BJ (cell line): ENCODE measurements around the gene NFATC1. TPM values are rescaled to one million over a fixed set of nuclear protein-coding genes. Genes with fewer than 3 reads are reported as not detected.

ENCODE experiments used
- CTCF ChIA-PET: fragments of 350-600 bp; formaldehyde crosslinking; extraction: SDS; loops from one replicate; lab custom pipeline; 2021; ENCODE audit warnings: antibody characterized with exemption, inconsistent platforms; lab: Yijun Ruan, JAX
- POLR2A ChIA-PET: fragments of 300-600 bp; sonication (Branson Sonifier 250); formaldehyde crosslinking; extraction: SDS; loops from one replicate; lab custom pipeline; 2021; ENCODE audit warnings: antibody characterized with exemption; lab: Charles Lee
- DNase-seq: peaks from one replicate; pipeline ENCODE4 v3.0.0-alpha.2; 2011; ENCODE audit warnings: low read depth
- H3K27me3 ChIP-seq: 2 replicates; pipeline ENCODE4 v1.6.0; 2011; ENCODE audit warnings: low read length; ENCODE audit not compliant: control insufficient read depth, insufficient read depth
- H3K36me3 ChIP-seq: 2 replicates; pipeline ENCODE4 v1.5.1; 2011; ENCODE audit warnings: low read length; ENCODE audit not compliant: control insufficient read depth, insufficient read depth
- H3K4me3 ChIP-seq: 2 replicates; pipeline ENCODE4 v1.5.1; 2011; ENCODE audit warnings: low read depth, mild to moderate bottlenecking, control low read depth, low read length
- polyA plus RNA-seq: library from polyadenylated mRNA; depleted of rRNA; stranded (reverse); fragments of >200 nt; gene quantifications from 2 replicates; pipeline ENCODE4 v1.2.3, GENCODE V29; 2011
- TF ChIP-seq, protein P1 (sequence below): IDR thresholded peaks from 2 replicates; pipeline ENCODE4 v1.5.1; 2011; ENCODE audit warnings: low read depth, mild to moderate bottlenecking, control low read depth, inconsistent platforms, low read length, moderate library complexity; ENCODE audit not compliant: insufficient read depth

The NFATC1 gene
- polyA plus RNA-seq, 1 experiment, result 1.2 TPM

- ChIA-PET CTCF (interaction anchor here (1.1 to 9.9 kb wide), 5 partner anchors 11 to 149 kb away, joined by 4 to 190 read pairs (median 13); no protein-coding TSS in a partner anchor), POLR2A (no interaction called here)
- Histone ChIP-seq H3K36me3 (no peaks in the 10 kb centered on the region), H3K27me3 (peaks cover 10% of the 10 kb centered on the region), H3K4me3 (no peak overlapping the region)
- no peak for DNase-seq
- TF ChIP-seq, protein P1, sequence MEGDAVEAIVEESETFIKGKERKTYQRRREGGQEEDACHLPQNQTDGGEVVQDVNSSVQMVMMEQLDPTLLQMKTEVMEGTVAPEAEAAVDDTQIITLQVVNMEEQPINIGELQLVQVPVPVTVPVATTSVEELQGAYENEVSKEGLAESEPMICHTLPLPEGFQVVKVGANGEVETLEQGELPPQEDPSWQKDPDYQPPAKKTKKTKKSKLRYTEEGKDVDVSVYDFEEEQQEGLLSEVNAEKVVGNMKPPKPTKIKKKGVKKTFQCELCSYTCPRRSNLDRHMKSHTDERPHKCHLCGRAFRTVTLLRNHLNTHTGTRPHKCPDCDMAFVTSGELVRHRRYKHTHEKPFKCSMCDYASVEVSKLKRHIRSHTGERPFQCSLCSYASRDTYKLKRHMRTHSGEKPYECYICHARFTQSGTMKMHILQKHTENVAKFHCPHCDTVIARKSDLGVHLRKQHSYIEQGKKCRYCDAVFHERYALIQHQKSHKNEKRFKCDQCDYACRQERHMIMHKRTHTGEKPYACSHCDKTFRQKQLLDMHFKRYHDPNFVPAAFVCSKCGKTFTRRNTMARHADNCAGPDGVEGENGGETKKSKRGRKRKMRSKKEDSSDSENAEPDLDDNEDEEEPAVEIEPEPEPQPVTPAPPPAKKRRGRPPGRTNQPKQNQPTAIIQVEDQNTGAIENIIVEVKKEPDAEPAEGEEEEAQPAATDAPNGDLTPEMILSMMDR, result no peak
Observed at GRCh38 chr18:79528316-79528695, 132.6 kb downstream of the NFATC1 start.

GRCh38 chr18:79528846-79529245 is 133.1 kb downstream of the NFATC1 start:
- TF ChIP-seq, protein P1, result peak; percentile 90
- H3K36me3 ChIP-seq, result no peaks in the 10 kb centered on the region
- H3K27me3 ChIP-seq, result peaks cover 11% of the 10 kb centered on the region
- CTCF ChIA-PET, result interaction anchor here (1.2 to 9.9 kb wide), 7 partner anchors 10 to 149 kb away, joined by 4 to 190 read pairs (median 7); no protein-coding TSS in a partner anchor
- POLR2A ChIA-PET, result no interaction called here
- peak; percentile 5 for DNase-seq
- H3K4me3 ChIP-seq, result no peak overlapping the region

- Histone ChIP-seq H3K36me3 (no peaks in the 10 kb centered on the region), H3K27me3 (peaks cover 14% of the 10 kb centered on the region), H3K4me3 (no peak overlapping the region)
- TF ChIP-seq, protein P1, result no peak
- no peak for DNase-seq
- POLR2A ChIA-PET, result no interaction called here
- CTCF ChIA-PET, result interaction anchor here (1.0 to 9.9 kb wide), 9 partner anchors 10 to 150 kb away, joined by 3 to 190 read pairs (median 7); no protein-coding TSS in a partner anchor
Observed at GRCh38 chr18:79529296-79529695, 133.6 kb downstream of the NFATC1 start.

DNA sequence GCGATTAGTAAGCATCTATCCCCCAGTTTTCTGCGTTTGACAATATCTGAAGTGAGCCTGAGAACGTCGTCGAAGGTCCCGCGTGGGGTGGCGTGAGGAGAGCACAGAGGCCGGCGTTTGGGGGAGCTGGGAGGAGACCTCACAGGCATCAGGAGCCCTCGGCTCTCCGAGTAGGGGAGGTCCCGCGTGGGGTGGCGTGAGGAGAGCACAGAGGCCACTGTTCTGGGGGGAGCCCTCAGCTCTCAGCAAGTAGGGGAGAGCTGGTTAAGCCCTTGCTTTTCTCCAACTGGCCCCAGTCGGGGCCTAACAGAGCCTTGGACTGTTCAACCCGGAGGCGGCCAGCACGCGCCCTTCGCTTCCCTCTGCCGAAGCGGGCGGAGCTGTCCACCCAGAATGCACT is 134.3 kb downstream of the NFATC1 start:
- ChIA-PET CTCF (interaction anchor here (1.0 to 9.9 kb wide), 11 partner anchors 9 to 150 kb away, joined by 3 to 190 read pairs (median 6); no protein-coding TSS in a partner anchor), POLR2A (no interaction called here)
- TF ChIP-seq, protein P1, result no peak
- DNase-seq, result no peak
- no peak overlapping the region for H3K4me3 ChIP-seq
- H3K36me3 ChIP-seq, result no peaks in the 10 kb centered on the region
- H3K27me3 ChIP-seq, result peaks cover 15% of the 10 kb centered on the region

DNA sequence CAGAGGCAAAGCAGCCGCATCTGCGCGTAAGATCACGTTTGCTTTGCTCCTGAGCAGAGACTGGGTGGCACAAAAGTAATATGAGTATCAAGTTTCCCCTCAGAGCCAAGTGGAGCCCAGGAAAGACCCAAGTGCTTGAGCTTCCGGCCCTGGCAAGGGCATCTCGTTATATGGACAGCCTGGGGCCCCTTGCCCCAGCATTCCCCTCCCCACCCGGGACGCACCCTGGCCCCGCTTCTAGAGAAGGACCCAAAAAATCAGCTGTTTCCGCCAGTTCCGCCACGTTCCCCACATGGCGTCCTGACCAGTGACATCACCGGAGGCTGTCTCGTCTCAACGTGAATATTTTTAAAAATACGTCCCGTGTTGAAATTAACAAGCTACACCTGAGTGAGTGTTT is 135.1 kb downstream of the NFATC1 start:
- POLR2A ChIA-PET, result no interaction called here
- DNase-seq, result no peak
- Histone ChIP-seq H3K4me3 (no peak overlapping the region), H3K36me3 (no peaks in the 10 kb centered on the region), H3K27me3 (peaks cover 15% of the 10 kb centered on the region)
- TF ChIP-seq, protein P1, result no peak
- CTCF ChIA-PET, result interaction anchor here (0.8 to 9.9 kb wide), 10 partner anchors 8 to 151 kb away, joined by 3 to 190 read pairs (median 6); no protein-coding TSS in a partner anchor
